HuH-7.5 (cell line): ENCODE data around the gene TRMU.
"Not testable (repeated sequence)": the region's sequence is repeated elsewhere in the genome, so short reads cannot be mapped to it uniquely, and the experiment has no call there.

ENCODE experiments used
- DNase-seq: peaks from one replicate; pipeline ENCODE4 v3.0.0; 2011; ENCODE audit warnings: low spot score

The TRMU gene

DNA sequence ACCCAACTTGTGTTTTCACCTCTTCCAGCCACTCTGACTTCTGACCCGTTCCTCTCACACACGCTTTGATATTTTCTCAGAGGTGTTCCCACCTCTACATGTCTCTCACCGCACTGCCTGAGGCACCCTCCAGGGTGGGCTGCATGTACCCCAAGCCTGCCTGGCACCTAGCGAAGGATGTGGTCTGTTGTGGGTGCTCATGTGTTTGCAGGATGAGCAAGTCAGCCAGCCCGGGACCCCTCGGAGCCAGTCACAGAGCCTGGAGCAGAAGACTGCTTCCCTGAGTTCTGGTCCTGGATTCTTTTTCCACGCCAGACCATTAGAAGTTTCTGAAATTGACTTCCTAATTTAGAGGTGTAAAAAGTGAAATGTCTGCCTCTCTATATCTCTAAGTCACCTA is 35.0 kb upstream of the TRMU start:
- DNase-seq: no peak

DNA sequence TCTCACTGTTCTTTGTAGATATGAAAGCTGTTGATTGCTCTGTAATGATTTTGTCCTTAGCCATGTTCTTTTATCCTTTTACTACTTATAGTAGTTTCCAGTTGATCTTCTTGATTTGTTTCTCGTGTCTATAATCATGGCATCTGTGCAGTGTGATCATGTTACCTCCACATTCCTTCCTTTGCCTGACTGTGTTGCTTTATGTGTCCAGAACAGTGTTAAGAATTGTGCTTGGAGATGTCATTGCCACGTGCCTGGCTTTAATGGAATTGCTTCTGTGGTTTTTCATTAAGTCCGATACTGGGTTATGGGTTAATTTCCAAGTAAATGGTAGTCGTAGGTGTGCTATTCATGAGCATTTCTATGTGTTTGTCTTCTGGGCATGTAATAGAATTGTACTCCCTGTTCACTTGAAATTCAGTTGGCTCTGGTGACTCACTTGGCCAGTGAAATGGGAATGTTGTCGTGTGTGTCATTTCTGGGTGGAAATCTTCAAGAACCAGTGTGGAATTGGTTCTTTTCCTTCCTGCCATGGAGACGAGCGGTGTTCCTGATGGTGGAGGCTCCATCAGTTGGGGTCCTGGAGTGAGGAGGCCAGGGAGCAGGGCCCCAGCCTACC is 32.1 kb upstream of the TRMU start:
- DNase-seq: no peak

GRCh38 chr22:46308283-46308988 is 27.1 kb upstream of the TRMU start:
- DNase-seq: no peak

DNA sequence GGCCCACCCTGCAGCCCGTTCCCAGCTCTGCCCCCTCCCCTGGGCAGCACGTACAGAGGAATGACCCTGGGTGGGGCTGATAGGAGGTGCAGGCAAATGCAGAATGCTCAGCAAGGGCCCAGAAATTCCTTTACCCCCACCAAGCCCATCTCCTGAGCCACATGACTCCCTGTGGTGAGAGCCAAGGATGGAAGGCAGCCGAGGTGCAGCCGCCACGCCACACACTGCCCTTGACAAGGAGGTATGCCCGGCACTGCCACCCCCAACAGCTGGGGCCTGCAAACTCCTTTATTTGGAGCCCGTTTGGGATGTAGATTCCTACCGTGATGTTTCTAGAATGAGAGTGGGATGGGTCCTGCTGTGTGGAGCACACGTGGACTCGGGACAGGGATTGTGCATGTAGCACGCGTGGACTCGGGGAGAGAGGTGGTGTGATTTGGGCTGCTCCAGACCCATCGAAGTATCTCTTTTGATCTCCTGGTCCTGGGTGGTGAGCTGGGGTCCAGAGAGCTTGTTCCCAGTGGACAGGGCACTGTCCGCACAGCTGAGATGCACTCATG is 25.9 kb upstream of the TRMU start:
- DNase-seq: no peak

- no peak for DNase-seq
Observed at GRCh38 chr22:46312056-46312455, 23.5 kb upstream of the TRMU start.

- DNase-seq: not testable (repeated sequence)
Observed at GRCh38 chr22:46312848-46313247, 22.7 kb upstream of the TRMU start.

DNA sequence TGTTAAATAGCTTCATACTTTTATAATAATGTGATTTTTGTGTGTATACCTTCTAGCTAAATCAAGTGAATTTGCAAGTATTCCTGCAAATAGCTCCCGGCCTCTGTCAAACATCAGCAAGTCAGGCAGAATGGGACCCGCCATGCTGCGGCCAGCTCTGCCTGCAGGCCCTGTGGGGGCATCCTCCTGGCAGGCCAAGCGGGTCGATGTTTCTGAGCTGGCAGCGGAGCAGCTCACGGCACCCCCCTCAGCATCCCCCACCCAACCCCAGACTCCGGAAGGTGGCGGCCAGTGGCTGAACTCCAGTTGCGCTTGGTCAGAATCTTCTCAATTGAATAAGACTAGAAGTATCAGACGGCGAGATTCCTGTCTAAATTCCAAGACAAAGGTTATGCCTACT is 19.5 kb upstream of the TRMU start:
- DNase-seq: no peak

DNA sequence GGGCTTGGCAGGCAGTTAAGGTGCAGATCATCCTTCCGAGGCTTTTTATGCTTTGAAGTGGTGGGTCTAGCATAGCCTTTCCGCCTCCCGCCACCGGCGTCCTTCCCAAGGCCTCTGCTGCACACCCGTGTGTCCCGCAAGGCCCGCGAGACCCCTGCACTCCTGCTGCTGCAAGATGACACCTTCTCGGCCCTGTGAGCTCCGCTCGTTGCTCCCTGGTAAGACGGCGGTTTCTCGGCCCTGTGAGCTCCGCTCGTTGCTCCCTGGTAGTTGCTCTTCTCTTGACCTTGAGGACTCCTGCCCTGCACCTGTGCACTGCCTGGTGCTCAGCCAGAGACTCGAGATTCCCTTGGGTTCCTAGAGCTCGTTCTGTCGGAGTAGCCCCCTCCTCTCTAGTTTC is 17.9 kb upstream of the TRMU start:
- DNase-seq: no peak

DNA sequence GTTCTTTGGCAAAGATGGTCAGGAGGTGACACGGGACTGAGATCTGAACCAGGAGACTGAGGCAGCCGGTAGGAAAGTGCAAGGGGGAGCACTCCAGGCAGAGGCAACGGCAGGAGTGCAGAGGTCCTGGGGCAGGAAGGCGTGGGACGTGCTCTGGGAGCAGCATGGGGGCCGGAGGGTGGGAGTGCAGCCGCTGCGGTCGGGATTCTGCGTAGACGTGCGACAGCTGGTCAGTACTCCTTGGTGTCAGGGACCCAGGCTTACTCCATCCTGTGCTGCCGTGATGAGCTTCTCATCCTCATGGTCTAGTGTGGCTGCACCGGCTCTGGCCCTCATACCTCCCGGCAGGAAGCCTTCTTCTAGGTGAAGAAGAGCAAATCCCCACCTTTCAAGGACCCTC is 16.9 kb upstream of the TRMU start:
- DNase-seq: no peak

- DNase-seq: no peak
Observed at GRCh38 chr22:46319319-46319718, 16.2 kb upstream of the TRMU start.

- no peak for DNase-seq
Observed at GRCh38 chr22:46320166-46320710, 15.3 kb upstream of the TRMU start.

- no peak for DNase-seq
Observed at GRCh38 chr22:46320716-46321386, 14.7 kb upstream of the TRMU start.

GRCh38 chr22:46322711-46323110 is 12.8 kb upstream of the TRMU start:
- no peak for DNase-seq

- no peak for DNase-seq
Observed at GRCh38 chr22:46323162-46323561, 12.4 kb upstream of the TRMU start.

DNA sequence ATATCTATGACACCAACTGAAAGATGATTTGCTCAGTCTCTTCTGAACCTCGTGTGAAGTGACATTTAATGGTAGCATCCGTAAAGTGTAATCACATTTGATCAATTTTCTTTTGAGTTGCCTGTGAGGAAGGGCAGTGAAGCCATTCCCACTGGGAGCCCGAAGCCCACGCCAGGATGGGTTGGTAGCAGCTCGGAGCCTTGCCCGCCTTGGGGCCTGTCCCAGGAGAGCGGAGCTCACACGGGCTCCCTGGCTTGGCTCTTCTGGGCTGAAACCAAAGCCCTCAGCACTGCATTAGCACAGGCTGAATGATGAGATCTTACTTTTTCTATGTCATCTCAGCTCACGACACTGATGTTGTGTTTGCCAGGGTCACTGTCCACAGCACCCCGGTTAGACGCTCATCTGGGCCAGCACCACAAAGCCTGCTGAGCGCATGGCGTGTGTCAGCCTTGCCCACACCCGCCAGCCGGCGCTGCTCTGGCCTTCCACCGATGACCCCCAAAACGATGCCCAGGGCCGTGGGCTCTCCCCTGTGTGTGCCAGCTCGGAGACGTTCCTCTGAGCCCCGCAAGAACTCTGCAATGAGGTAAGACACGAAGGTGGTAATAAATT is 9.3 kb upstream of the TRMU start:
- DNase-seq: no peak

DNA sequence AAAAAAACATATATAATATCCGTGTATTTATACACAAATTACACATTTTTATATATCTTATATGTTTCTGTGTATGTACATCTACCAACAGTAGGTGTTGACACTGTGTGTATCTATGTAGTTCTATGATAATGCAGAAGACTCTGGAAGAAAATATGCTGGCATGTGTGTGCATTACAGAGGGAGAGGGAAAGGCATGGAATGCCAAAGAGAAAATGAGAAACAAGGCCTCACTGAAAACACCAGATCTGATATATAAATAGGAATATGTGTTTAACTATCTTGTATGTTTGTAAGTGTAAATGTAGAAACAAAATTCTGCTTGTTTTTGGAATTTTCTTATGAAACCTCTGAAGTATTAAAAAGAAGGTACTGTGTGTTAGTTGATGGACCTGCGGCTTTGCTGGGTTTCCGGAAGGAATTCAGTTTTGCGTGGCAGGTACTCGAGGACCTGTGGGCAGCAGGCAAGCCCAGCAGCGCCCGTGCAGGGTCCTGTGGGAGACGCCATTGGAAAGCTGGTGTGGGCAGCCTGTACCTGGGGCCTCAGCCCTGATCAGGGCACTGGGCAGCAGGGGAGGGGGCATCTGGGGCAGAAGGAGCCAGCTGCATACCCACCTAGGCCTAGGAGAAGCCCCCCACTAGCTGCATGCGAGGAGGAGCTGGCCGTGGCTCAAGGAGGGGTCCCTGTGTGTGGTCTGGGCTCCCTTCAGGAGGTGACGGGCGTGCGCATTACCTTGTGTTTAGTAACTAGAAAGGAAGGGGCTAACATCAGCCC is 7.6 kb upstream of the TRMU start:
- no peak for DNase-seq

DNA sequence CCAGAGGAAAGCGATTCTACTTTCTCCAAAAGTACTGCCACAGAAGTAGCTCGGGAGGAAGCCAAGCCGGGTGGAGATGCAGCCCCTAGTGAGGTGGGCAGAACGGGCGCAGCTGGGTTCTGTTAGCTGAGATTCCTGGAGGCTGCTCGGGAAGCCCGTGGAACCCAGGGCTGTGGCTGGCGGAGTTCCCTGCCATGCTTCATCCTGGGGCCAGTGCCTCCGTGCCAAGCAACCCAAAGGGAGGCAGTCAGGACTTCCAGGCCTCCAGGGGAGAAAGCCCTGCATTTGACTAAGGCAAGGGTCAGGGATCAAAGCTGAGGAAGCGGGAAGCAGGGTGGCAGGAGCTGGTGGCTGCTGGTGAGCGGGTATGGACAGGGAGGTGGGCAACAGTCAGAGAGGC is 6.7 kb upstream of the TRMU start:
- DNase-seq: no peak

DNA sequence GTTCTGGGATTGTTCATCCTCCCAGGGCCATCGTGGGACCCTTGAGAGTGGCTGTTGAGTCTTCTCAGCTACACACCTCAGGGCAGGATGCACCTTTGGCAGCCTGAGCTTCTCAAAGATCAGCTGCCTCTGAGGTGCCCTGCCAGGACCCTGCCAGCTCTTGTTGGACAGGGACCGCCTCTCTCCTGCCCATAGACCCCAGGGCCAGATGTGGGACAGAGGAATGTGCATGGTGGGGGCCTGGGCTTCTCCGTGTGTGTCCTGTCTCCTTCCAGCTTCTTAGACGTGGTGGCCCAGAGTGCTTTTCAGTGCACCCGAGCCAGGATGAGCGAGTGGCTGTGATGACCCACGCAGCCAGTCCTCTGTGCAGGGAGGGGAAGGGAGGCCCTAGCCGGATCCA is 5.9 kb upstream of the TRMU start:
- no peak for DNase-seq

DNA sequence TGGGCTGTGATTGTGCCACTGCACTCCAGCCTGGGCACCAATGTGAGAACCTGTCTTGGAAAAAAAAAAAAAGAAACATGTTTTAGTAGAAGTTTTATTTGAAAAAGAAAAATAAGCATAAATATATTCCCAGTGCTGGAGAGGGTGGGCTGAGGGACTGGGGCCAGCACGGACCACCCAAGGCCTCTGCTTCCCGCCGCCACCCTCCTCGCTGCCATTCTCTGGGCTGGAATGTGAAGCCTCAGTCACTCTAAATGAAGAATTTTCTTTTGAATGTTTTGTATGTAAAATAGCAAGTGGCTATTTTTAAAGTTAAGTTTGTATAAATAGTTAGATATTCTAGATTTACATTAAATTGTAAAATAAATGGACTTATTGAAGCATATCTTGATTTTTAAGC is 5.1 kb upstream of the TRMU start:
- no peak for DNase-seq

- DNase-seq: no peak
Observed at GRCh38 chr22:46331496-46331895, 4.0 kb upstream of the TRMU start.
